Esophagus squamous epithelium (tissue), 4 donors: ENCODE measurements around the gene NDUFAF7.
"Not testable (repeated sequence)": the region's sequence is repeated elsewhere in the genome, so short reads cannot be mapped to it uniquely, and the experiment has no call there.

Source experiments
- POLR2A ChIP-seq, 4 donors: fragments of 450-650 bp; IDR thresholded peaks; one replicate each; pipeline ENCODE4 v1.6.1; 2017; ENCODE audit warnings: antibody characterized with exemption in 4 of 4, mild to moderate bottlenecking in 4 of 4, moderate library complexity in 3 of 4
- TF ChIP-seq, protein P1 (sequence below), 6 experiments: fragments of 450-650 bp in 4 of 6; fragments of 200-600 bp in 2 of 6; sonication (generic) in 2 of 6; IDR thresholded peaks; one replicate each; pipeline ENCODE4 v1.5.1; 2016 to 2019; ENCODE audit warnings: antibody characterized with exemption in 6 of 6, mild to moderate bottlenecking in 4 of 6, moderate library complexity in 4 of 6

GRCh38 chr2:37205071-37205661 lies 26.3 kb upstream of the NDUFAF7 start:
- TF ChIP-seq, protein P1, sequence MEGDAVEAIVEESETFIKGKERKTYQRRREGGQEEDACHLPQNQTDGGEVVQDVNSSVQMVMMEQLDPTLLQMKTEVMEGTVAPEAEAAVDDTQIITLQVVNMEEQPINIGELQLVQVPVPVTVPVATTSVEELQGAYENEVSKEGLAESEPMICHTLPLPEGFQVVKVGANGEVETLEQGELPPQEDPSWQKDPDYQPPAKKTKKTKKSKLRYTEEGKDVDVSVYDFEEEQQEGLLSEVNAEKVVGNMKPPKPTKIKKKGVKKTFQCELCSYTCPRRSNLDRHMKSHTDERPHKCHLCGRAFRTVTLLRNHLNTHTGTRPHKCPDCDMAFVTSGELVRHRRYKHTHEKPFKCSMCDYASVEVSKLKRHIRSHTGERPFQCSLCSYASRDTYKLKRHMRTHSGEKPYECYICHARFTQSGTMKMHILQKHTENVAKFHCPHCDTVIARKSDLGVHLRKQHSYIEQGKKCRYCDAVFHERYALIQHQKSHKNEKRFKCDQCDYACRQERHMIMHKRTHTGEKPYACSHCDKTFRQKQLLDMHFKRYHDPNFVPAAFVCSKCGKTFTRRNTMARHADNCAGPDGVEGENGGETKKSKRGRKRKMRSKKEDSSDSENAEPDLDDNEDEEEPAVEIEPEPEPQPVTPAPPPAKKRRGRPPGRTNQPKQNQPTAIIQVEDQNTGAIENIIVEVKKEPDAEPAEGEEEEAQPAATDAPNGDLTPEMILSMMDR (IDR thresholded peaks at IDR 0.05): not testable (repeated sequence)
- not testable (repeated sequence) for TF ChIP-seq POLR2A (IDR thresholded peaks at IDR 0.05)
